Esophagus muscularis mucosa (tissue), 4 donors: ENCODE measurements around the gene FAM118B. TPM values are rescaled to one million over a fixed set of nuclear protein-coding genes. Genes with fewer than 3 reads are reported as not detected.

ENCODE experiments used
- DNase-seq: peaks from one replicate; pipeline ENCODE4 v3.0.0-alpha.2; 2017; ENCODE audit errors: extremely low spot score
- H3K27ac ChIP-seq, 4 donors: fragments of 200-600 bp; sonication (generic); replicated peaks in 1 of 4; 1 replicate in 3 of 4; 2 replicates in 1 of 4; pipeline ENCODE4 v1.5.1; 2016 to 2019; ENCODE audit warnings: mild to moderate bottlenecking in 1 of 4
- H3K27me3 ChIP-seq, 4 donors: fragments of 200-600 bp; sonication (generic); one replicate each; pipeline versions ENCODE4 v1.5.1 to v1.6.0; 2016 to 2019
- H3K36me3 ChIP-seq, 4 donors: fragments of 200-600 bp; sonication (generic); one replicate each; pipeline ENCODE4 v1.5.1; 2016 to 2019
- H3K4me1 ChIP-seq, 4 donors: fragments of 200-600 bp; sonication (generic); one replicate each; pipeline ENCODE4 v1.5.1; 2016 to 2019
- H3K4me3 ChIP-seq, 4 donors: fragments of 200-600 bp; sonication (generic); 1 replicate in 2 of 4; 2 replicates in 2 of 4; pipeline ENCODE4 v1.5.1; 2016 to 2019; ENCODE audit warnings: mild to moderate bottlenecking in 4 of 4, moderate library complexity in 1 of 4
- H3K9me3 ChIP-seq, 4 donors: fragments of 200-600 bp; sonication (generic); 1 replicate in 3 of 4; 2 replicates in 1 of 4; pipeline ENCODE4 v1.5.1; 2016 to 2019
- CTCF ChIP-seq, 3 experiments: fragments of 200-600 bp in 2 of 3; fragments of 450-650 bp in 1 of 3; sonication (generic) in 2 of 3; IDR thresholded peaks; one replicate each; pipeline ENCODE4 v1.5.1; 2017 to 2019; ENCODE audit warnings: antibody characterized with exemption in 3 of 3, mild to moderate bottlenecking in 2 of 3, moderate library complexity in 1 of 3
- EP300 ChIP-seq: sonication (generic); formaldehyde crosslinking; IDR thresholded peaks from one replicate; pipeline ENCODE4 v1.6.1; 2017; ENCODE audit warnings: antibody characterized with exemption
- POLR2A ChIP-seq: fragments of 450-650 bp; IDR thresholded peaks from one replicate; pipeline ENCODE4 v1.6.1; 2017; ENCODE audit warnings: antibody characterized with exemption, moderate library complexity, mild to moderate bottlenecking, low read depth
- POLR2AphosphoS5 ChIP-seq, 2 donors: sonication (generic); formaldehyde crosslinking; IDR thresholded peaks; one replicate each; pipeline ENCODE4 v1.6.1; 2017; ENCODE audit warnings: antibody characterized with exemption in 2 of 2
- WGBS: methylation state at CpG from one replicate; pipeline ENCODE4 v1.1.5; 2018; 5-methylcytosine and 5-hydroxymethylcytosine counted together
- intact Hi-C: fragments of 100-400 bp; cut with DNase I; formaldehyde crosslinking; loops from one replicate; pipeline ENCODE4 v1.15.1; 2023
- total RNA-seq, 4 donors: library from RNA; depleted of rRNA; stranded (reverse); fragments of >200 nt; gene quantifications; one replicate each; pipeline versions ENCODE4 v1.1.0 to v1.2.1, GENCODE V29; 2016

FAM118B gene
- total RNA-seq, 4 donors from 2014 or later = 14.1 to 22.8 (median 17.9) TPM

- peaks cover 0 to under 1% (median 0%) of the 10 kb centered on the region in 4 donors for H3K4me1 ChIP-seq
- intact Hi-C loops = no loop called here
- TF ChIP-seq POLR2A (no peak), POLR2AphosphoS5 (IDR thresholded peaks at IDR 0.05) (no peak), EP300 (no peak), CTCF (IDR thresholded peaks at IDR 0.05) (no peak)
- H3K27ac ChIP-seq = no peak overlapping the region
- no peaks in the 10 kb centered on the region for H3K9me3 ChIP-seq
- no peak for DNase-seq
- no peak overlapping the region for H3K4me3 ChIP-seq
- H3K27me3 ChIP-seq = no peaks in the 10 kb centered on the region
- WGBS = 84% methylated on average over 8 of the region's 8 CpGs
- H3K36me3 ChIP-seq = peaks cover 61 to 99% (median 92%) of the 10 kb centered on the region in 4 donors
Measured at GRCh38 chr11:126202646-126203359, 8.8 kb upstream of the FAM118B start.

- H3K27ac ChIP-seq = no peak overlapping the region
- no peak overlapping the region for H3K4me3 ChIP-seq
- DNase-seq = no peak
- no peak for TF ChIP-seq EP300
- TF ChIP-seq POLR2A = no peak
- TF ChIP-seq POLR2AphosphoS5 (IDR thresholded peaks at IDR 0.05) = no peak
- no peak for TF ChIP-seq CTCF (IDR thresholded peaks at IDR 0.05)
- peaks cover under 1 to 6% (median 4%) of the 10 kb centered on the region in 4 donors for H3K4me1 ChIP-seq
- no peaks in the 10 kb centered on the region for H3K27me3 ChIP-seq
- WGBS = 95% methylated on average over 14 of the region's 14 CpGs
- intact Hi-C loops = no loop called here
- no peaks in the 10 kb centered on the region for H3K9me3 ChIP-seq
- H3K36me3 ChIP-seq = peaks cover 59 to 96% (median 86%) of the 10 kb centered on the region in 4 donors
Measured at GRCh38 chr11:126205359-126205758, 6.2 kb upstream of the FAM118B start.

- 90% methylated on average over 2 of the region's 2 CpGs for WGBS
- peaks cover 17 to 23% (median 20%) of the 10 kb centered on the region in 4 donors for H3K4me1 ChIP-seq
- H3K36me3 ChIP-seq = peaks cover 39 to 71% (median 61%) of the 10 kb centered on the region in 4 donors
- DNase-seq = no peak
- H3K27me3 ChIP-seq = no peaks in the 10 kb centered on the region
- TF ChIP-seq POLR2AphosphoS5 (IDR thresholded peaks at IDR 0.05) (no peak), POLR2A (no peak), EP300 (no peak), CTCF (IDR thresholded peaks at IDR 0.05) (no peak)
- no peak overlapping the region for H3K27ac ChIP-seq
- no peak overlapping the region for H3K4me3 ChIP-seq
- no peaks in the 10 kb centered on the region for H3K9me3 ChIP-seq
- intact Hi-C loops = no loop called here
Measured at GRCh38 chr11:126207896-126208295, 3.7 kb upstream of the FAM118B start.

- intact Hi-C loops = loop anchor here (5.0 kb wide), 1 partner anchor 56 kb away; the partner anchor contains the start of genes FOXRED1 and SRPRA
- Histone ChIP-seq H3K4me1 (peaks cover 20 to 34% (median 25%) of the 10 kb centered on the region in 4 donors), H3K27ac (peak overlapping the region; percentile 76 to 83 (median 78)), H3K36me3 (peaks cover 11 to 42% (median 32%) of the 10 kb centered on the region in 4 donors), H3K9me3 (no peaks in the 10 kb centered on the region), H3K27me3 (no peaks in the 10 kb centered on the region), H3K4me3 (peak overlapping the region; percentile 69 to 89 (median 80))
- WGBS = 9% methylated on average over 13 of the region's 20 CpGs
- TF ChIP-seq EP300 (no peak), CTCF (IDR thresholded peaks at IDR 0.05) (no peak), POLR2A (no peak), POLR2AphosphoS5 (IDR thresholded peaks at IDR 0.05) (no peak)
- DNase-seq = no peak
Measured at GRCh38 chr11:126210871-126211235, 729 bp upstream of the FAM118B start.
